C4-2B (cell line): ENCODE data around the gene MYLK3.

ENCODE experiments used
- H3K27ac ChIP-seq: fragments of 450-650 bp; 2 replicates; pipeline ENCODE4 v1.5.1; 2017
- ZFX ChIP-seq: fragments of 450-650 bp; IDR thresholded peaks from 2 replicates; pipeline ENCODE4 v1.6.1; 2017
- TF ChIP-seq, protein P1 (sequence below): fragments of 450-650 bp; conservative IDR thresholded peaks from 2 replicates; pipeline ENCODE4 v1.5.1; 2017; ENCODE audit warnings: mild to moderate bottlenecking

MYLK3 gene

DNA sequence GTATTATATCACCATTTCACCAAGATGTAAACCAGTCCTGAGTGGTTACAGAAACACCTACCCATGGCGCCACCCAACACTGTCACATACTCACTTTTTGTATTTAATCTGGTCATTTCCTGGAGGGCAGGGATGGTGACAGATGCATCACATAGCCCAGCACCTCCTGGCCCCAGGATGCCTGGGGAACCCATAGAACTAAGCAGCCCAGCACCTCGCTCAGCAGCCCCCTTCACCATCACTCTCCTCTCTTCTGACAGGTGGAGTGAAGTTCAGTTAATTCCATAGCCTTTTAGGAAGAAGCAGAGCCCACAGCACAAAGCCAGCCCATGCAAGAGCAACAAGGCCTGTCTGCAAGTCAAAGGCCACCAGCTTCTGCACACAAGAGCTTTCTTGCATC, 27.5 kb downstream of the MYLK3 start:
- TF ChIP-seq ZFX = no peak
- TF ChIP-seq, protein P1, sequence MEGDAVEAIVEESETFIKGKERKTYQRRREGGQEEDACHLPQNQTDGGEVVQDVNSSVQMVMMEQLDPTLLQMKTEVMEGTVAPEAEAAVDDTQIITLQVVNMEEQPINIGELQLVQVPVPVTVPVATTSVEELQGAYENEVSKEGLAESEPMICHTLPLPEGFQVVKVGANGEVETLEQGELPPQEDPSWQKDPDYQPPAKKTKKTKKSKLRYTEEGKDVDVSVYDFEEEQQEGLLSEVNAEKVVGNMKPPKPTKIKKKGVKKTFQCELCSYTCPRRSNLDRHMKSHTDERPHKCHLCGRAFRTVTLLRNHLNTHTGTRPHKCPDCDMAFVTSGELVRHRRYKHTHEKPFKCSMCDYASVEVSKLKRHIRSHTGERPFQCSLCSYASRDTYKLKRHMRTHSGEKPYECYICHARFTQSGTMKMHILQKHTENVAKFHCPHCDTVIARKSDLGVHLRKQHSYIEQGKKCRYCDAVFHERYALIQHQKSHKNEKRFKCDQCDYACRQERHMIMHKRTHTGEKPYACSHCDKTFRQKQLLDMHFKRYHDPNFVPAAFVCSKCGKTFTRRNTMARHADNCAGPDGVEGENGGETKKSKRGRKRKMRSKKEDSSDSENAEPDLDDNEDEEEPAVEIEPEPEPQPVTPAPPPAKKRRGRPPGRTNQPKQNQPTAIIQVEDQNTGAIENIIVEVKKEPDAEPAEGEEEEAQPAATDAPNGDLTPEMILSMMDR = no peak
- H3K27ac ChIP-seq = no peak overlapping the region

DNA sequence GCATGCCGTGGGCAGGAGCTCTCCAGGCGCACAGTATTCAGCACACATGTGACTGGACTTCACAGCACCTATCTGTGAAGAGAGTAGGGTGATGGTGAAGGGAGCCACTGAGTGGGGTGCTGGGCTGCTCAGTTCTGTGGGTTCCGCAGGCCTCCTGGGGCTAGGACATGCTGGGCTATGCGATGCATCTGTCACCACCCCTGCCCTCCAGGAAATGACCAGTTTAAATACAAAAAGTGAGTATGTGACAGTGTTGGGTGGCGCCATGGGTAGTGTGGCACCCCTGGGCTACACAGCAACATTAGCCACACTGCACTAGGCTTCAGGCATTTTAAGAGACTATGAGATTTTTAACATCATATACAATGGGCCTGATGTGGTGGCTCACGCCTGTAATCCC, 28.6 kb downstream of the MYLK3 start:
- TF ChIP-seq ZFX = no peak
- TF ChIP-seq, protein P1 = no peak
- H3K27ac ChIP-seq = no peak overlapping the region

DNA sequence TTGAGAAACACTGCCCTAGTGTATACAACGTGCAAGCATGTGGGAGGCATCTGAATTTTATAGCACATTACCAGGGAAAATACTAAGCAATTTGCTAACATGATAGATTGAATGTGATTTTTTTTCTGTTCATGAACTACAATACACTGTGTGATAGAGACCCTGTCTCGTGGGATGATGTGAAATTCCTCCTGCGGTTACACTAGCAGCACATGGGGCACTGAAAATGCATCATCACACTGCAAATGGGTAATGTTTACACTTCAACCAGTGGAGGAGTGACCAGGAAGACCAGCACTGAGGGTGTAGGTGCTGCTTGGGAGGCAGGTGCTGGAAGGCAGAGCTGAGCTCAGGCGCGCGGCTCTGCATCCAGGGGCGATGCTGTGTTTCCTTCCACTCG, 29.9 kb downstream of the MYLK3 start:
- H3K27ac ChIP-seq = no peak overlapping the region

DNA sequence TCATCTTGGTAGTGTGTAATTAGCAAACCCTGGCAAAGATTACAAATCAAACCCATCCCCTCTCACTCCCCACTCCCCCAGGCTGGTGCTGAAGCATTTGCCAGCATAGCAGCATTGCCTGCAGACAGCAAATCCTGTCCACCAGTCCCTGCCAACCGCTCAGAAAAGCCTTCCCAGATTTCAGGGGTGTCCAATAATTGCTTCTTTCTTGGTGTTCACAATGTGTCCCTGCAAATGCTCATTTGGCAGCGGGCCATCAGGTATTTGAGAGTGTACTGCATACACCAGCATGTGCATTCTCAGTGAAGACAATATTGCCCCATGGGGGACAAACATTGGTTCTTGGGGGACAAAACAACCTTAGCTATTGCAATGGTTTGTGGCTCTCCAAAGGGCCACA, 30.5 kb downstream of the MYLK3 start:
- H3K27ac ChIP-seq = no peak overlapping the region
- TF ChIP-seq ZFX = no peak
- TF ChIP-seq, protein P1 = no peak

More for the DNA sequence above, 29.9 kb downstream of the MYLK3 start:
- TF ChIP-seq ZFX = no peak
- TF ChIP-seq, protein P1 = no peak

DNA sequence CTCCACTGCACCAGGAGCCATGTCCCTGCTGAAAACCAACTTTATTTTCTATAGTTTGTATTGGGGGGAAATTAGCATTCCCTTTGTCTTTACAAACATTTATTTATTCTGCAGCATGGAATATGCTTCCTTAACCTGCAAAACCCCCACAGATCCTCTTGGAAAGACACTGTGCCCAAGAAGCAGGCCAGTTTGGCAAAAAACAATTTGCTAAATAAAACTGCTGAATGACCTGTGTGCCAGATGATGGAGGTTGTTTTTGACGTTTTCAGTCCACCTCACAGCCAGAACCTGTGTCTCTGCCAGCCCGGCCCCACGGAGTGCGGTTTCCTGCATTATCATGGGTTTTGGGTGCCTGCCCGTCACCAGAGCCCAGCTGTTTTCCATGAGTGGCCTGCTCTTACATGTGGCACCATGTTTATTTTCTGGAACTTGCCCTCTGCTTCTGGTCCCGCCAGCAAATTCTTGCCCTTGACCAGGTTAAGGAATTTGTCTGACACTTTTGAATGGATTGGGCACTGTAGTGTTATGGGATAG, 32.3 kb downstream of the MYLK3 start:
- H3K27ac ChIP-seq = no peak overlapping the region
- TF ChIP-seq ZFX = no peak
- TF ChIP-seq, protein P1 = no peak

DNA sequence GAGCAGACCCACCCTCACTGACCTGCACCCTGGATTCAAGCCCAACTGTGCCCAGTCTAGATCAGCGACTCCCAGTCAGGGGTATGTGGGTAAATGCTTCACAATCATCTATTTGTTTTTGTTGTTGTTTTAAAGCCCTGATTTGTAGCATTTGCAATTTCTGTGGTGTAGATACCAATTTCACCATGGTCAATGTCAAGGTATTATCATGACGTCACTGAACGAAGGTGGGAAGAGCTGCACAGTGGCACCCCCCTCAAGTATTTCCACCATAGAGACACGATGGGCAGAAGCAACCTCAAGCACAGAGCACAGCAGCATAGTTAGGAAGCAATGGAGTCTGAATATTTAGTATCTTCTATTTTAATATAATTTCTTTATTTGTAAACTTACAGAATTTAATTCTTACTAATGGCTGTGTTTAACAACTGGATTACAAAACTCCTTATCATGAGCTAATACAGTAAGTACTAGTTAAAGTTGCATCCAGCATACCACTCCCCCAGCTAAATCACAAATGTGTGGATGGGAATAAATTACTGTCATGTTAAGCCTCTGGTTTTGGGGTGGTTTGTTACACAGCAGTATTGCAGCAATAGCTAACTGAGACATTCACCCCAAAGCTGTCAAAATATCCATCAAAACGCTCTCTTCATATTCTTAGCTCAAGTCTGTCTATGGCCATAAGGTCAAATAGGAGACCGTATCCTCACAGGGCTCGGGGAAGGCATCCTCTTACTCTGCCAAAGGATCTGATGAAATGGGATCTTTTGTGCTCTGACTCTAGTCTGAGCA, 33.1 kb downstream of the MYLK3 start:
- no peak overlapping the region for H3K27ac ChIP-seq
- no peak for TF ChIP-seq ZFX
- TF ChIP-seq, protein P1 = no peak

DNA sequence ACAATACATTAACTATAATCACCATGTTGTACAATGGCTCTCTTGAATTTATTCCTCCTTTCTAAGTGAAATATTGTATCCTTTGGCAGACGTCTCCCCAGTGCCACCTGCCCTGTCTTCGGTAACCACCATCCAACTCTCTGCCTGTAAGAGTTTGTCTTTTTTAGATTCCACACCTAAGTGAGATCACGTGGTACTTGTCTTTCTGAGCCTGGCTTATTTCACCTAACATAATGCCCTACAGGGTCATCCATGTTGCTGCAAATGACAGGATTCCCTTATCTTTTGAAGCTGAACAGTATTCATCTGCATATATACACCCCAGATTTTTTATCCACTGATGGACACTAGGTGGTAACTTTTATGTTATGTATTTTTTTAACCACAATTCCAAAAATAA, 34.5 kb downstream of the MYLK3 start:
- H3K27ac ChIP-seq = no peak overlapping the region

More for the DNA sequence above, 34.5 kb downstream of the MYLK3 start:
- TF ChIP-seq ZFX = no peak
- TF ChIP-seq, protein P1 = no peak
